GM10248 (cell line): Measurements from ENCODE around the gene EFNA1.
"Not testable (repeated sequence)": the region's sequence is repeated elsewhere in the genome, so short reads cannot be mapped to it uniquely, and the experiment has no call there.

ENCODE experiments used
- CTCF ChIA-PET: fragments of 300-600 bp; sonication (Branson Sonifier 250); formaldehyde crosslinking; extraction: SDS; loops from one replicate; lab custom pipeline; 2021; ENCODE audit warnings: antibody characterized with exemption; lab: Yijun Ruan, JAX
- POLR2A ChIA-PET: fragments of 350-650 bp; sonication (Branson Sonifier 250); formaldehyde crosslinking; extraction: SDS; loops from one replicate; lab custom pipeline; 2020; ENCODE audit warnings: antibody characterized with exemption; lab: Yijun Ruan, JAX
- DNase-seq: peaks from one replicate; pipeline ENCODE4 v3.0.0; 2012; ENCODE audit errors: extremely low spot score
- TF ChIP-seq, protein P1 (sequence below): IDR thresholded peaks from 2 replicates; pipeline ENCODE4 v1.5.1; 2012; ENCODE audit warnings: mild to moderate bottlenecking, low read depth; ENCODE audit errors: extremely low read depth, missing control alignments, control extremely low read depth

The EFNA1 gene

GRCh38 chr1:155166051-155166470, 38.4 kb downstream of the EFNA1 start:
- ChIA-PET POLR2A (interaction anchor here (0.6 kb wide), 1 partner anchor 19 kb away, joined by 3 read pairs; no protein-coding TSS in a partner anchor), CTCF (interaction anchor here (1.0 to 9.6 kb wide), 9 partner anchors 18 to 430 kb away, joined by 3 to 184 read pairs (median 14); no protein-coding TSS in a partner anchor)
- no peak for DNase-seq
- TF ChIP-seq, protein P1, sequence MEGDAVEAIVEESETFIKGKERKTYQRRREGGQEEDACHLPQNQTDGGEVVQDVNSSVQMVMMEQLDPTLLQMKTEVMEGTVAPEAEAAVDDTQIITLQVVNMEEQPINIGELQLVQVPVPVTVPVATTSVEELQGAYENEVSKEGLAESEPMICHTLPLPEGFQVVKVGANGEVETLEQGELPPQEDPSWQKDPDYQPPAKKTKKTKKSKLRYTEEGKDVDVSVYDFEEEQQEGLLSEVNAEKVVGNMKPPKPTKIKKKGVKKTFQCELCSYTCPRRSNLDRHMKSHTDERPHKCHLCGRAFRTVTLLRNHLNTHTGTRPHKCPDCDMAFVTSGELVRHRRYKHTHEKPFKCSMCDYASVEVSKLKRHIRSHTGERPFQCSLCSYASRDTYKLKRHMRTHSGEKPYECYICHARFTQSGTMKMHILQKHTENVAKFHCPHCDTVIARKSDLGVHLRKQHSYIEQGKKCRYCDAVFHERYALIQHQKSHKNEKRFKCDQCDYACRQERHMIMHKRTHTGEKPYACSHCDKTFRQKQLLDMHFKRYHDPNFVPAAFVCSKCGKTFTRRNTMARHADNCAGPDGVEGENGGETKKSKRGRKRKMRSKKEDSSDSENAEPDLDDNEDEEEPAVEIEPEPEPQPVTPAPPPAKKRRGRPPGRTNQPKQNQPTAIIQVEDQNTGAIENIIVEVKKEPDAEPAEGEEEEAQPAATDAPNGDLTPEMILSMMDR = no peak

- TF ChIP-seq, protein P1 = no peak
- ChIA-PET CTCF (interaction anchor here (0.5 to 9.6 kb wide), 21 partner anchors 11 to 429 kb away, joined by 3 to 184 read pairs (median 7); partner anchors contain the start of gene SLC50A1), POLR2A (no interaction called here)
- no peak for DNase-seq
Measured at GRCh38 chr1:155166471-155167165, 38.9 kb downstream of the EFNA1 start.

DNA sequence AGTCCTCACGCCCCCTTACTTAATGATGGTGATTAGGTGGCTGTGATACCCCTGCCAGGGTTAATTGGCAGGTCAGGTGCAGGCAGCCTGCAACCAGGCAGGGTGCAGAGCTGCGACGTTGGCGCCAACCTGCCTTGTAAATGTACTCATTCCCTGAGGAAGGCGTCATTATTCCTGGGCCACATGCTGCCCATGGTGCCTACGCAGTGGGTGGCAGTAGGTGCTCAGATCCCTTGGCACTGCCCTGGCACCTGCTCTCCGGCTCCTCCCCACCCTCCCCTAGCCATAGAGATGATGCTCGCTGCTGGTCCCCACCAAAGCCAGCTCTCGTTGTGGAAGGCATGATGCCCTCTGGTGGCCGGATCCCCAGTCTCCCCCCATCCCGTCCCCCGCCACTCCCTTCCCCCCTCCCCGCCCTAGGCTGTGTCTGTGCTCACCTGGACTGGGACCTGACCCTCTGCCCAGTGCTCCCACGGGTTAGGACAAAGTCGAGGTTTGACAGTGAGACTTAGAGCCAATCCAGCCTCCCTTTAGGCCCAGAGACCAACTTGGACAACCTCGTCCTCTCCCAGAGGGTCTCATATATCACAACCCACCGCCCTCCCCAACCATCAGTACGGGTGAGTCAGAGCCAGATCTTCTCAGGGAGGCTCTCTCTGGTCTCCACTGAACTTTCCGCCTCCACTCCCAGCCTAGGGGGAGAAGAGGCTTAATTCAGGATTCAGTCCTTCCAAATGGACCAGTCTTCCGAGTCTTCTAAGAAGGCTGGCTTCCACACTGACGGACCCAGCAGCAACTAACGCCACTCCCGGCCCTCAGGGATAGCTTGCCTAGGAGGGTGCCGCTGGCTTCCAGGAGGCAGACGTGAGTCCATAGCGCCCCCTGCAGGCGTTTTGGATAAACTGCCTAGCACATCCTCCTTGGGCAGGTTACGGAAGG, 39.8 kb downstream of the EFNA1 start:
- ChIA-PET POLR2A (no interaction called here), CTCF (interaction anchor here (0.5 to 9.6 kb wide), 33 partner anchors 10 to 150 kb away, joined by 3 to 184 read pairs (median 4); partner anchors contain the start of genes DCST1, DCST2, DPM3 and SLC50A1)
- DNase-seq = peak; percentile 84
- TF ChIP-seq, protein P1 = peak; percentile 92

DNA sequence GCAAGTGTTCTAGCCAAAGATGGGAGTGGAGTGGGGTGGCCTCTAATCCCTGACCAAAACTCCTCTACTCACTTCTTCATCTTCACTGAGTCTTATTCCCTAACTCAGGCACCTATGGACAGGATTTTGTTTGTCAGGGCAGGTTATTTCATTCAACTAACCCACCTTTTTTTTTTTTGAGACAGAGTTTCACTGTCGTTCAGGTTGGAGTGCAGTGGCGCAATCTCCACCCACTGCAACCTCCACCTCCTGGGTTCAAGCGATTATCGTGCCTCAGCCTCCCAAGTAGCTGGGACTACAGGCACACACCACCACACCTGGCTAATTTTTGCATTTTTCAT, 40.4 kb downstream of the EFNA1 start:
- CTCF ChIA-PET = interaction anchor here (0.6 to 9.6 kb wide), 27 partner anchors 9 to 150 kb away, joined by 3 to 184 read pairs (median 5); partner anchors contain the start of genes DPM3 and SLC50A1
- DNase-seq, POLR2A ChIA-PET: not testable (repeated sequence)

DNA sequence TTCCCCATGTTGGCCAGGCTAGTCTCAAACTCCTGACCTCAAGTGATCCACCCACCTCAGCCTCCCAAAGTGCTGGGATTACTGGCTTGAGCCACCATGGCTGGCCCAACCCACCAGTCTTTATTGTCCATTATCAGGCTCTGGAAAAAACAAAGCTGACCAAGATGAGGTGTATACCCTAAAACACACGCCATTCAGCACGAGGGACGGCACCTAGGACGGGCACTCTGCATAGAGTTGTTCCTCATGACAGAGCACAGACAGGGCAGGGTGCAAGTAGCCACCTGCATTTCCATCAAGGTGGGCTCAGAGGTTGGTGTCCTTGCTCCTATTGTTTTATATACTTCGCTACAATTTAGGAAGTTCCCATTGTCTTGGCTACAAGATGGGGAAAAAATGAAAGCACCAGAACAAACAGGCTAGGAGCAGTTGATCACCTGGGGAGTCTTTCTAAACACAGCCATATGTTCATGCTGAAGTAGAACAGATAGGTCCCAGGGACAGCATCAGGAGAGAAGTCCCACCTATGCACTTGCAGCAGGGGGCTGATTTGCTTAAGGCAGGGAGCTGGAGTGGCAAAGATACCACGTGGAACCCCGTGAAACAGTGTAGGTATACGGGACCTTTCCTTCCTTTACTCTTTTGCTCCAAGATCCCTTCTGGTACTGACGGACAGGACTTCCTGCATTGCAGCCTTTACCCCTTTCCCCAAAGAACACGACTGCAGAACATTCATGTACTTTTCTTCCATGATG, 41.0 kb downstream of the EFNA1 start:
- TF ChIP-seq, protein P1 = no peak
- CTCF ChIA-PET = interaction anchor here (0.9 to 9.6 kb wide), 26 partner anchors 9 to 110 kb away, joined by 3 to 184 read pairs (median 6); partner anchors contain the start of genes DPM3 and SLC50A1
- POLR2A ChIA-PET = no interaction called here
- DNase-seq = no peak

DNA sequence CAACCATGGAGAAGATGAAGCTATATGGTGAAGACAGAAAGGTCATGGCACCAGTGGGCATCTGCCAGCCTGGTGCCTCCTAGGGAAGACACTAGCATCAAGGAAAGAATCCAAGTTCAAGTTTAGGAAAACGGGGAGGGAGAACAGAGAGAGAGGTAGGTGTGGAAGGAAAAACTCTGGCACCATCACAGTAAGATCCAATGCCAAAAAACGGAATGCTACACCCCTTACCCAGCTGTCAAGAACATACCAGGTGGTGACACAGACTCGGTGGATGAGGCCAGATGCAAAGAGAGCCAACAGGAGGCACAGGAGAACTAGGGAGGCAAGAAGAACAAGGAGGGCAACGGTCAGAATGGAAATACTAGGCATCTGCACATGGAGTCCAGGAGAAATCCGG, 41.9 kb downstream of the EFNA1 start:
- TF ChIP-seq, protein P1 = no peak
- ChIA-PET CTCF (interaction anchor here (1.3 to 9.6 kb wide), 7 partner anchors 24 to 84 kb away, joined by 4 to 184 read pairs (median 14); partner anchors contain the start of gene SLC50A1), POLR2A (no interaction called here)
- no peak for DNase-seq
